ENCODE data around the gene RXFP2.

Gene RXFP2

DNA sequence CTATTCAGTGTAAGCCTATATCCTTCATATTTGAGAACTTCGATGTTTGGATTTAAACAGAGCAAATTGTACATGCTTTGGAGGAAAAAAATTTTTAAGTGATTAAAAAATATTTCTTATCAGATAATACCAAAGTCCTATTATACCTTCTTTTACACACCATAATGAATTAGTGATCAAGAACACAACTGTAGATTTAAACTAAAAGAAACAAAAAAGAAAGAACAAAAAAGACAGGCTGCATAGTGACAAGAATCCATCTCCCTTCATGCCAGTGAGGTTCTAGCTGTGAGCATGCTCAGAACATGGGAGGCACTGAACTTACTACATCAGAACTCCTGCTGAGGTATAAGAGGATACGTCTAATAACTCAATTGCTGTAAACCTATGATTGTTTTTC is at the start of gene RXFP2:
Gene RXFP2 (plus strand): TSS at position 301 of the 400 bp plus-strand sequence. CDS start 87 bp downstream, at position 388.
- no peak for TF ChIP-seq CTCF (IDR thresholded peaks at IDR 0.05; ENCODE audit: extremely low read depth, missing control alignments)
- no peak for DNase-seq (ENCODE audit: low spot score)

- DNase-seq (ENCODE audit: low spot score): no peak
- TF ChIP-seq CTCF (IDR thresholded peaks at IDR 0.05; ENCODE audit: extremely low read depth, missing control alignments): no peak
Observed at GRCh38 chr13:31697290-31697689, 42.0 kb upstream of the RXFP2 start.

- no peak for DNase-seq (ENCODE audit: low spot score)
- no peak for TF ChIP-seq CTCF (IDR thresholded peaks at IDR 0.05; ENCODE audit: extremely low read depth, missing control alignments)
Observed at GRCh38 chr13:31699650-31700049, 39.7 kb upstream of the RXFP2 start.

- TF ChIP-seq CTCF (IDR thresholded peaks at IDR 0.05; ENCODE audit: extremely low read depth, missing control alignments): no peak
- DNase-seq (ENCODE audit: low spot score): no peak
Observed at GRCh38 chr13:31703780-31704179, 35.5 kb upstream of the RXFP2 start.

- TF ChIP-seq CTCF (IDR thresholded peaks at IDR 0.05; ENCODE audit: extremely low read depth, missing control alignments): no peak
Observed at GRCh38 chr13:31706105-31706504, 33.2 kb upstream of the RXFP2 start.

DNA sequence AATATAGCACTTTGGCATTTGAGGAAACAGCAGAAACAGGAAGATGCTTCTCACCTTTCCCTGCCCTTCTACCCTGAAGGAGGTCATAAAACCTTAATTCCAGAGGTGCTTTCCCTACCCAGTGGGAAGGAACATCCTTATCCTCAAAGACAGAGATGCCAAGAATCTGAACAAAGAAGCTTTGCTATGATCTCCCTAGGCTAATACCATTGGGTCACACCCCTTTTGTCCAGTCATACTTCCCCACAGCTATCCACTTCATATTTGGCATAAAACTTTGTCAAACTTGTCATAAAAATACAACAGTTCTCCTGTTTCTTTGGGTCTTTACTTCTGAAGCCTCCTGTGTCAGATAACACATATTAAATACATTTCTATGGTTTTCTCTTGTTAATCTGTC is 21.7 kb upstream of the RXFP2 start:
- DNase-seq (ENCODE audit: low spot score): no peak
- no peak for TF ChIP-seq CTCF (IDR thresholded peaks at IDR 0.05; ENCODE audit: extremely low read depth, missing control alignments)

More at GRCh38 chr13:31706105-31706504, 33.2 kb upstream of the RXFP2 start:
- no peak for DNase-seq (ENCODE audit: low spot score)

GRCh38 chr13:31719214-31719613 is 20.1 kb upstream of the RXFP2 start:
- no peak for TF ChIP-seq CTCF (IDR thresholded peaks at IDR 0.05; ENCODE audit: extremely low read depth, missing control alignments)
- no peak for DNase-seq (ENCODE audit: low spot score)

All from GM20000 (cell line).